CD4-positive, alpha-beta T cell treated with Interleukin-1 beta for 1 hour (primary cell): ENCODE measurements around the gene LASP1.

Experiments used
- DNase-seq, 2 donors: peaks; one replicate each; pipeline ENCODE4 v3.0.0-alpha.2; 2020 to 2022

LASP1 gene

GRCh38 chr17:38870259-38871165 is 654 bp downstream of the LASP1 start:
- DNase-seq, result peak; percentile 66 to 72

GRCh38 chr17:38871247-38872015 is 1.6 kb downstream of the LASP1 start:
- DNase-seq, result peak; percentile 66 to 67

- no peak for DNase-seq
Measured at GRCh38 chr17:38872027-38872511, 2.2 kb downstream of the LASP1 start.

- DNase-seq, result no peak
Measured at GRCh38 chr17:38872671-38873385, 3.0 kb downstream of the LASP1 start.

GRCh38 chr17:38873640-38874380 is 4.0 kb downstream of the LASP1 start:
- DNase-seq, result no peak

GRCh38 chr17:38874505-38875400 is 4.9 kb downstream of the LASP1 start:
- no peak for DNase-seq

GRCh38 chr17:38875477-38876075 is 5.7 kb downstream of the LASP1 start:
- no peak for DNase-seq

GRCh38 chr17:38877130-38877851 is 7.4 kb downstream of the LASP1 start:
- peak in 1 of 2 donors; percentile 67 for DNase-seq

- no peak for DNase-seq
Measured at GRCh38 chr17:38879878-38880665, 10.2 kb downstream of the LASP1 start.

GRCh38 chr17:38881600-38882191 is 11.8 kb downstream of the LASP1 start:
- DNase-seq, result no peak

- no peak for DNase-seq
Measured at GRCh38 chr17:38882870-38883269, 13.0 kb downstream of the LASP1 start.

- DNase-seq, result no peak
Measured at GRCh38 chr17:38883592-38884526, 14.0 kb downstream of the LASP1 start.

GRCh38 chr17:38885044-38885727 is 15.3 kb downstream of the LASP1 start:
- no peak for DNase-seq

GRCh38 chr17:38885728-38886642 is 16.1 kb downstream of the LASP1 start:
- peak in 1 of 2 donors; percentile 25 for DNase-seq

- no peak for DNase-seq
Measured at GRCh38 chr17:38886643-38887010, 16.8 kb downstream of the LASP1 start.

- no peak for DNase-seq
Measured at GRCh38 chr17:38888842-38889241, 19.0 kb downstream of the LASP1 start.
